ENCODE results near the gene KRT36. TPM values are rescaled to one million over a fixed set of nuclear protein-coding genes. Genes with fewer than 3 reads are reported as not detected.

The KRT36 gene
- total RNA-seq, 1 donor from 2014 or later: not detected

DNA sequence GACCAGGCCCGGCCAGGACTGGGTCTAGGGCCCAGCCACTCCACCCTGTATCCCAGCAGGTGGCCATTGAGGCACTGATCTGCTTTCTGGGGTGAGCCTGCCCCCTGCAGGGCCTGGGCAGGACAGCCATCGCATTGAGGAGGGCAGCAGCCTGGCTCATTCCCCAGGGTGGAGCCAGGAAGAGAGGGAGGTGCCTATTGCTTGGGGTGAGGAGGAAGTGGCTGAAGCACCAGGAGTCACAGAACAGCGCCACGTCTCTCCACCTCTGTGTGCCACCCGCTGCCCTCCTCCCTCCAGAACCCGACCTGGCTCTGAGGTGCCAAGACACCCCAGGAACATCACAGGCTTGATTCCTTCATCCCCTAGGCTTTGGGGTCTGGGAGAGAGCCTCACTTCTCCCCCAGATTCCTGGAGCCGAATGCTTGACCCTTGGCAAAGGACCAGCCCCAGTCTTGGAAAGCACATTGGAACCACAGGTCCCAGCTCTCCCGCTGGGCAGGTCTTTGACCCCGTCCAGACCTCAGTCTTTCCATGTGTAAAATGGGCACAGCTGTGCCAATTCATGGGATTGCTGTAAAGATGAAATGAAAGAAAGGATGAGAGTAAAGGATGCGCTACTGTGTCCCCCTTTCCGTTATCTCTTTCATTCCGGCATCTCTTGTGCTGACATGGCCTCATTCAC lies 7.2 kb upstream of the KRT36 start:
- H3K27me3 ChIP-seq: no peaks in the 10 kb centered on the region
- H3K4me1 ChIP-seq: peaks cover 55% of the 10 kb centered on the region
- H3K27ac ChIP-seq: peak overlapping the region; percentile 59
- H3K36me3 ChIP-seq: no peaks in the 10 kb centered on the region
- no peak for DNase-seq (ENCODE audit: extremely low spot score in 2 of 2)
- no peaks in the 10 kb centered on the region for H3K9me3 ChIP-seq
- intact Hi-C loops (cut with DNase I): no loop called here
- TF ChIP-seq POLR2A (IDR thresholded peaks at IDR 0.05) (no peak), POLR2AphosphoS5 (IDR thresholded peaks at IDR 0.05; ENCODE audit: insufficient read depth in 1 of 2, low read depth in 1 of 2) (peak; percentile 28 to 55)
- TF ChIP-seq, protein P1, sequence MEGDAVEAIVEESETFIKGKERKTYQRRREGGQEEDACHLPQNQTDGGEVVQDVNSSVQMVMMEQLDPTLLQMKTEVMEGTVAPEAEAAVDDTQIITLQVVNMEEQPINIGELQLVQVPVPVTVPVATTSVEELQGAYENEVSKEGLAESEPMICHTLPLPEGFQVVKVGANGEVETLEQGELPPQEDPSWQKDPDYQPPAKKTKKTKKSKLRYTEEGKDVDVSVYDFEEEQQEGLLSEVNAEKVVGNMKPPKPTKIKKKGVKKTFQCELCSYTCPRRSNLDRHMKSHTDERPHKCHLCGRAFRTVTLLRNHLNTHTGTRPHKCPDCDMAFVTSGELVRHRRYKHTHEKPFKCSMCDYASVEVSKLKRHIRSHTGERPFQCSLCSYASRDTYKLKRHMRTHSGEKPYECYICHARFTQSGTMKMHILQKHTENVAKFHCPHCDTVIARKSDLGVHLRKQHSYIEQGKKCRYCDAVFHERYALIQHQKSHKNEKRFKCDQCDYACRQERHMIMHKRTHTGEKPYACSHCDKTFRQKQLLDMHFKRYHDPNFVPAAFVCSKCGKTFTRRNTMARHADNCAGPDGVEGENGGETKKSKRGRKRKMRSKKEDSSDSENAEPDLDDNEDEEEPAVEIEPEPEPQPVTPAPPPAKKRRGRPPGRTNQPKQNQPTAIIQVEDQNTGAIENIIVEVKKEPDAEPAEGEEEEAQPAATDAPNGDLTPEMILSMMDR (IDR thresholded peaks at IDR 0.05): peak in 2 of 3 experiments; percentile 6 to 45
- H3K4me3 ChIP-seq: no peak overlapping the region

DNA sequence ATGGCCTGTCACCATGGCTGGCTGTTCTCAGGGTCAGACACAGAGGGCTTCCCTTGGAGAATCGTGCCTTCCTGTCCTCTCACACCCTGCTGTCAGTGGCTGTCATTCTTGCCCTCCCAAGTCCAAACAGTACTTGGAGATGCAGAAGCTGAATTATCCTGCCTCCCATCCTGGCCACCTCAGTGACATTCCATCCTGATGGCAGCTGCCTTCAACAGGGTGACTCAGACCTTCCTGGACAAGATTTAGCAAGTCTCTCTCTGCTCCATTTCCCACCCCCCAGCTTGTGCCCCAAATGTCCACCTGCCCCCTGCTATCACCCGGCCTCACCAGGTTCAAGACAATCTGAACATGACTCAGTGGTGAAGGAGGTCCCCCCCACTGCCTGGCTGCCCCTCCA lies 4.8 kb upstream of the KRT36 start:
- TF ChIP-seq POLR2AphosphoS5 (IDR thresholded peaks at IDR 0.05; ENCODE audit: insufficient read depth in 1 of 2, low read depth in 1 of 2) (no peak), POLR2A (IDR thresholded peaks at IDR 0.05) (no peak)
- TF ChIP-seq, protein P1 (IDR thresholded peaks at IDR 0.05): no peak
- H3K36me3 ChIP-seq: no peaks in the 10 kb centered on the region
- no peak overlapping the region for H3K4me3 ChIP-seq
- no peak for DNase-seq (ENCODE audit: extremely low spot score in 2 of 2)
- peak overlapping the region; percentile 49 for H3K27ac ChIP-seq
- H3K9me3 ChIP-seq: no peaks in the 10 kb centered on the region
- intact Hi-C loops (cut with DNase I): no loop called here
- H3K4me1 ChIP-seq: peaks cover 70% of the 10 kb centered on the region
- no peaks in the 10 kb centered on the region for H3K27me3 ChIP-seq

DNA sequence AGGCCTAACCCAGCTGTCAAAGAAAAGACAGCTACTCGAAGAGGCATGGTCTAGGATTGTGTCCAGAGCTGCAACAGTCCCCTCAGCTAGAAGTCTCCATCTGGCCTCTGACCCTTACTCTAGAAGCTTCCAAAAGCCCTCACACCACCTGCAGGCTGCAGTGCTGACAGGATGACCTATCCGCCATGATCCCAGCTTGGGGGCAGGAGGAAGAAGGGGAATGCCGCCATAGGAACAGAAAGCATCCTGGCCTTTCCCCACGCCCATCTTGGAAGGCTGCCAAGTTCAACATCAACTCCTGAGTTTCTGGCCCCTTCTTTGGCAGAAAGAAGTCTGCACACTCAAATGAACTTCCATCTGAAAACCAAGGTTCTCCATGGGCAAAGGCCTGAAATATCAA lies 3.1 kb upstream of the KRT36 start:
- Histone ChIP-seq H3K36me3 (no peaks in the 10 kb centered on the region), H3K4me1 (peaks cover 70% of the 10 kb centered on the region), H3K27ac (peak overlapping the region; percentile 59), H3K4me3 (no peak overlapping the region), H3K27me3 (no peaks in the 10 kb centered on the region), H3K9me3 (no peaks in the 10 kb centered on the region)
- TF ChIP-seq, protein P1 (IDR thresholded peaks at IDR 0.05): no peak
- TF ChIP-seq POLR2AphosphoS5 (IDR thresholded peaks at IDR 0.05; ENCODE audit: insufficient read depth in 1 of 2, low read depth in 1 of 2): peak in 1 of 2 donors; percentile 28
- intact Hi-C loops (cut with DNase I): no loop called here
- DNase-seq (ENCODE audit: extremely low spot score in 2 of 2): no peak

DNA sequence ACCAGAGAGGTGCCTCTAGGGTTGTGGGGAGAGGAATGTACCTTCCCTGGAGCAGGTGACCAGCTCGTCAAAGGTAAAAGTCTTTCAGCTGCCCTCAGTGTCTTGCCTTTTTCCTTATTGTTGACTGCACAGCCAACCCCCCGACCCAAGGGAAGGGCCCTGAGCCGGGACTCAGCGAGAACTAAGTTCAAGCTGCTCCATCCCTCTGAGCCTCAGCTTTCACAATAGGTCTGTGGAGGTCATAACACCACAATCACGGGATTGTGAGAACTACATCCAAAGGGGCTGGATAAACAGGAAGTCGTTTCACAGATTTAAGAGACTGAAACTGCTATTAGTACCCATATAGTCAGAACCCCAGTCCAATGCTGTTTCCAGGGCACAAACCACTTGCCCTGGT lies 2.6 kb upstream of the KRT36 start:
- H3K27ac ChIP-seq: peak overlapping the region; percentile 59
- H3K4me1 ChIP-seq: peaks cover 70% of the 10 kb centered on the region
- intact Hi-C loops (cut with DNase I): no loop called here

DNA sequence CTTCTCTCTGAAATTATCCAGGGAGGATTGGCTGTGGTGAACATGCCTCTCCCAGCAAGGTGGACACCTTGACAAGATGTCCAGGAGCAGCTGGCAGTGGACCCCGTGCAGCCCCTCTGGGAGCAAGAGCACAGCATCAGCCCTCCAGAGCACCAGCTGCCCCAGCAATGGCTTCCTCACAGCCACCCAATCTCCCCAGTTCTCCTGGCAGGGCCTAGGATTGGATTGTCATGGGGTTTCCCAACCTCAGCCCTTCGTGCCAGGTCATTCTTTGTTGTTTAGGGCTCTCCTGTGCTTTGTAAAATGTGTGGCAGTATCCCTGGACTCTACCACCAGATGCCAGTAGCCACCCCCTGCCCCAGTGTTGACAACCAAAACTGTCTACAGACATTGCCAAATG lies 1.8 kb upstream of the KRT36 start:
- TF ChIP-seq, protein P1 (IDR thresholded peaks at IDR 0.05): no peak
- TF ChIP-seq POLR2AphosphoS5 (IDR thresholded peaks at IDR 0.05; ENCODE audit: insufficient read depth in 1 of 2, low read depth in 1 of 2): no peak
- intact Hi-C loops (cut with DNase I): no loop called here
- Histone ChIP-seq H3K27me3 (no peaks in the 10 kb centered on the region), H3K27ac (peak overlapping the region; percentile 59), H3K9me3 (no peaks in the 10 kb centered on the region), H3K36me3 (no peaks in the 10 kb centered on the region), H3K4me3 (no peak overlapping the region), H3K4me1 (peaks cover 62% of the 10 kb centered on the region)
- no peak for DNase-seq (ENCODE audit: extremely low spot score in 2 of 2)

More for the DNA sequence above, 2.6 kb upstream of the KRT36 start:
- no peak for DNase-seq (ENCODE audit: extremely low spot score in 2 of 2)
- H3K4me3 ChIP-seq: no peak overlapping the region
- no peaks in the 10 kb centered on the region for H3K27me3 ChIP-seq
- no peaks in the 10 kb centered on the region for H3K9me3 ChIP-seq
- H3K36me3 ChIP-seq: no peaks in the 10 kb centered on the region
- peak in 1 of 2 donors; percentile 50 for TF ChIP-seq POLR2AphosphoS5 (IDR thresholded peaks at IDR 0.05; ENCODE audit: insufficient read depth in 1 of 2, low read depth in 1 of 2)
- TF ChIP-seq, protein P1 (IDR thresholded peaks at IDR 0.05): no peak
